Left colon (tissue), 2 donors: ENCODE results near the gene MSLN. TPM values are rescaled to one million over a fixed set of nuclear protein-coding genes. Genes with fewer than 3 reads are reported as not detected.
"Not testable (repeated sequence)": the region's sequence is repeated elsewhere in the genome, so short reads cannot be mapped to it uniquely, and the experiment has no call there.

Experiments used
- ATAC-seq: fragments of 200-7000 bp; cut with Tn5 transposase; one replicate; pipeline ENCODE4 v1.9.1; 2020; ENCODE audit warnings: mild to moderate bottlenecking, moderate library complexity
- DNase-seq, 2 donors: peaks; one replicate each; pipeline ENCODE4 v3.0.0-alpha.2; 2020
- intact Hi-C, 2 donors: fragments of 100-400 bp; cut with DNase I in 1 of 2; cut with micrococcal nuclease in 1 of 2; formaldehyde crosslinking; loops; one replicate each; pipeline versions ENCODE4 v1.11.2 to v1.14.0; 2022; cut with DNase I, micrococcal nuclease
- long read RNA-seq: library from polyadenylated mRNA; unstranded; transcript quantifications from one replicate; pipeline ENCODE4 v2.0.0, GENCODE V29; 2021
- total RNA-seq, 2 donors: library from RNA; stranded (reverse); fragmentation: NEBNext Ultra II Directional; extraction: Animal tissue kit (Norgen Biotek cat#: 25700); gene quantifications; one replicate each; pipeline ENCODE4 v1.2.1, GENCODE V29; 2021
- donor health status: DM: no; HTN: no; CAD: no.
- donor health status: DM: yes; HTN: yes; CAD: no.

MSLN gene
- total RNA-seq = 1 to 10 TPM; 6.4 to 7.0 TPM
- long read RNA-seq, partial matches to known transcripts = 8 of 23 reads
- long read RNA-seq, other reads (novel, unspliced or antisense) = 12 of 23 reads

DNA sequence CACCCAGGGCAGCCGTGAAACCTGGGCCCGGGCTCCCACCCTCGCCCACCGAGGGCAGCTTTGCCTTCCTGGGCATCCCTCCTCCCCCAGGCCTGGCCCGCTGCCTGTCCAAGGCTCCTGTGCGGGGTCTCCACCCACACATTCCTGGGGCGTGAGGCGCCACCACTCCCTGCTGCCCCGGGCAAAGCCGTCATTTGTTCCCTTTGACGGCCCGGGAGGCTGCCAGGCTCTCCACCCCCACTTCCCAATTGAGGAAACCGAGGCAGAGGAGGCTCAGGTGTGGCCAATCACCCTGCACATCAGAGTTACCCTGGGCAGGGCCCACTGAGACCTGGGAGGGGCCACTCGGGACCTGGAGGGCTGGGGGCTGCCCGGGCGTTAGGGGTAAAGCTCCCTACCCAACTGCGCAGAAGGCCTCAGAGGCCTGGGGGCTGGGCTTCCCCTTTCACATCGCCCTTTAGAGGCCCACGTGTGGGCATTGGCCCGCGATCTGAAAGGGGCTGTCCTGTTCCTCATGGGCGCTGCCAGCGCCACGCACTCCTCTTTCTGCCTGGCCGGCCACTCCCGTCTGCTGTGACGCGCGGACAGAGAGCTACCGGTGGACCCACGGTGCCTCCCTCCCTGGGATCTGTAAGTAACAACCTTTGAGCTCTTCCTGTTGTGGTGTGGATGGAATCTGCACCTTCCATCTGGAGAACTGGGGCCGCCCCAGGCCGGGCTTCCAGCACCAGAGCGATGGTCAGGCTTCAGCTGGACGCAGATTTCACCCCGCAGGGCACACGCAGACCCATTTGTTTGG, at the start of gene MSLN:
Gene MSLN, plus strand, starts transcription at position 190 of the 799 bp plus-strand sequence. CDS start 1,947 bp downstream, outside the sequence.
- peak in 1 of 2 donors; percentile 23 for DNase-seq
- intact Hi-C loops = no loop called here

DNA sequence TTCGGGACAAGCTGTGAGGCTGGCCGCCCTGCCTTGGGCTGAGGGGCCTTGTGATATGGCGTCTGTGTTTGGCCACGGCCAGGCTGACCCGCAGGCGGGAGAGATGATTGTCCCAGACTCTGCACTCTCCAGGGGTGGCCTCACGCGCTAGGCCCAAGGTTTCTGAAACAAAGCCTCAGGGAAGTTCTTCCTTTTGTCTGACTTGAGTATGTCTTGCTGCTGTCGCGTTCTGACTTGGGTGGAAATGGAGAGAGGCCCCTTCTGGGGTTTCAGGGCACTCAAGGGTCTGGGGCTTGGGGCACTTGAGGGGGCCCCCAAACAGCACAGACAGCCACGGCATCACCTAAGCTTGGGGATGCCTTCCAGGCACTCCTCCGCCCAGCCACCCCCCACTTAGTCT, 49.5 kb upstream of the MSLN start:
- no peak for ATAC-seq
- no peak for DNase-seq
- intact Hi-C loops = loop anchor here in 1 of 2 donors (2.0 kb wide), 1 partner anchor 74 kb away; no protein-coding TSS in a partner anchor

More for the DNA sequence above, at the start of gene MSLN:
- peak; percentile 59 for ATAC-seq

DNA sequence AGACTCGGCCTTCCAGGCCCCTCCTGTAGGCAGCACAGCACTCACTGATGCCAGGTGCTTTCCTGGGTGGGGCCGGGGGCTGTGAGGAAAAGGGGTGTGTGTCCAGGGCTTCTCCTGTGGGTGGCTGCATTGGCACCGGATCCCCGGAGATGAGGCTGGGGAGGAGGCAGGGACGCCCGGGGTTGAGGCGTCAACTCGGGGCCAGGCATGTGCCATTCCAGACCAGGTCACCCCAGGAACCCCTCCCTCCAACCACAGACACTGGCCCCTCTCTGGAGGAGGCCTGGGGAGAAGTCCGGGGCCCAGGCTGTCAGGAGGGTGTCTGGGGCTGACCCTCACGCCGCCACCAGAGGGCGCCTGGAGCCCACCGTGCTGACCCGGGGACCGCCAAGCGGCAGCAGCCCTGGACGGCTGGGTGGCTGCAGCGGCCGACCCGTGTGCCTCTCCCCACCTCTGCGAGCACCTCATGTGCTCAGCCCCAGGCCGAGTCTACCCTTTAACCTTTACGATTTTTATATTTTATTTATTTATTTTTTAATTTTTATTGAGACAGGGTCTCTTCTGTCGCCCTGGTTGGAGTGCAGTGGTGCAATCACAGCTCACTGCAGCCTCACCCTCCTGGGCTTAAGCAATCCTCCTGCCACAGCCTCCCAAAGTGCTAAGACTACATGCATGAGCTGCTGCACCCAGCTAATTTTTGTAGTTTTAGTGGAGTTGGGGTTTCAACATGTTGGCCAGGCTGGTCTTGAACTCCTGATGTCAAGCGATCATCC, 48.8 kb upstream of the MSLN start:
- DNase-seq (peak; percentile 61 to 82), ATAC-seq (peak; percentile 58)
- intact Hi-C loops = loop anchor here in 1 of 2 donors (2.0 kb wide), 1 partner anchor 73 kb away; no protein-coding TSS in a partner anchor

DNA sequence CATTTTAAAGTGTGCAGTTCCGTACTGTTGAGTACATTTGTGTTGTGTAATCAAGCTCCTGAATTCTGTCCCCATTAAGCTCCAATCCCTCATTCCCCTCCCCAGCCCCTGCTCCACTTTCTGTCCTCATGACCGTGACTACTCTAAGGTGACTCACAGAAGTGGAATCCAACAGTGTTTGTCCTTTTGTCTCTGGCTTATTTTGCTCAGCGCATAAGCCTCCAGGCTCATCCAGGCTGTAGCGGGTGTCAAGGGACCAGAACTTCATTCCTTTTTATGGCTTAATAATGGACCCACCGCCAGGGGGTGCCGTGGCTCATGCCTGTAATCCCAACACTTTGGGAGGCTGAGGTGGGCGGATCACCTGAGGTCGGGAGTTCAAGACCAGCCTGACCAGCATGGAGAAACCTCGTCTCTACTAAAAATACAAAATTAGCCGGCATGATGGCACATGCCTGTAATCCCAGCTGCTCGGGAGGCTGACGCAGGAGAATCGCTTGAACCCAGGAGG, 47.7 kb upstream of the MSLN start:
- intact Hi-C loops, ATAC-seq: not testable (repeated sequence)
- DNase-seq = peak in 1 of 2 donors; percentile 55

DNA sequence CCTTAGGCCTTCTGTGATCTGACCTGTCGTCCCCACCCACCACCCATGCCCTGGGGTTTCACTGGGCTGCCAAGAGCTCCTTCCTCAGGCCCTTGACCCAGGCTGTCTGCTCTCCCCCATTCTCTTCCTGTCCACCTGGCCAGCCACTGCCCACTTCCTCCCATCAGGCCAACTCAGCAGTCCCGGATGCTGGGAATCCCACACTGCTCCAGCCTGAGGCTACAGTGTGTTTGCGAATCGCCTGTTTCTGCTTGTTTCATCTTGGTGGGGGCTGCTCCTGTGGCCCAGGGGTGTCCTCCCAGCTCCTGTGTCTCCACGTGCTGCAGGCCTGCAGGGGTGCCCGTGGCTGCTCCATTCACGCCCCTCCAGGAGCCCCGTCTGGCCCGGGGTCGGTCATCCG, 46.5 kb upstream of the MSLN start:
- DNase-seq (no peak), ATAC-seq (no peak)
- intact Hi-C loops = no loop called here

DNA sequence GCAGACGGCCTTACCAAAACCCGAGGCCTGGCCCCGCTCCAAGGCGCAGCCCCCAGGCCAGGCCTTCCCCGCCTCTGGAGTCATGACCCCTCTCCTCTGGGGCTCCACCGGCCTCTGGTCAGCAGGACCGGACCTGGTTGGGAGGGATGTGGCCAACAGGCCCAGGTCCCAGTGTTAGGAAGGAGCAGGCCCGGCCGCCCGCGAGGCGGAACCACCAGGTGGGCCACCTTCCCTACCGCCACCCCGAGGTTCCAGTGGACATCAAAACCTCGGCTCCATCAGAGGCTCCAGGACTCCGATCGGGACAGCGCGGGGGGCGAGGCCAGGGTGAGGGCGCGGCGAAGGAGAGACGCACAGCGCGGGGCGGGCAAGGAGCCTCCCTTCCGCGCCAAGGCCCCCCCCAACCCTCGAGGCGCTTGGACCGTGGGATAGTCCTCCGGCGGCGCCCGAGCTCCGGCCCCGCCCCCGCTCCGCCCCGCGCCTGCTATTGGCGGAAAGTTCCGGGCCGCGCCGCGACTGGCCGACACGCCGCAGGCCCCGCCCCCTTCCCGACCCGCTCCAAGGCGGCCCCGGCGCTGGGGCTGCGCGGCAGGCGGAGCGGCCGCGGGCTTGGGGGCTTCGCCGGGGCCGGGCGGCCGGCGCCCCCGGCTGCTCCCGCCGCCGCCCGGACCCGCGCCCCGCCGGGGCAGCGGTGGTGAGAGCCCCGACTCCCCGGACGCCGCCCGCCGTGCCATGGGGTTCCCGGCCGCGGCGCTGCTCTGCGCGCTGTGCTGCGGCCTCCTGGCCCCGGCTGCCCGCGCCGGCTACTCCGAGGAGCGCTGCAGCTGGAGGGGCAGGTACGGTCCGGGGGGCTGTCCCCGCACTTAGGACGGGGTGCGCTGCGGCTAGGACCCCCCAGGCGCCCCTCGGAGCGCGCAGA, 45.7 kb upstream of the MSLN start, which contains the start of gene METRN:
Gene METRN, plus strand, starts transcription at position 561 of the 919 bp plus-strand sequence. Its CDS starts 172 bp downstream, at position 733.
- DNase-seq = peak; percentile 85 to 97
- intact Hi-C loops = no loop called here
- ATAC-seq = peak; percentile 70

DNA sequence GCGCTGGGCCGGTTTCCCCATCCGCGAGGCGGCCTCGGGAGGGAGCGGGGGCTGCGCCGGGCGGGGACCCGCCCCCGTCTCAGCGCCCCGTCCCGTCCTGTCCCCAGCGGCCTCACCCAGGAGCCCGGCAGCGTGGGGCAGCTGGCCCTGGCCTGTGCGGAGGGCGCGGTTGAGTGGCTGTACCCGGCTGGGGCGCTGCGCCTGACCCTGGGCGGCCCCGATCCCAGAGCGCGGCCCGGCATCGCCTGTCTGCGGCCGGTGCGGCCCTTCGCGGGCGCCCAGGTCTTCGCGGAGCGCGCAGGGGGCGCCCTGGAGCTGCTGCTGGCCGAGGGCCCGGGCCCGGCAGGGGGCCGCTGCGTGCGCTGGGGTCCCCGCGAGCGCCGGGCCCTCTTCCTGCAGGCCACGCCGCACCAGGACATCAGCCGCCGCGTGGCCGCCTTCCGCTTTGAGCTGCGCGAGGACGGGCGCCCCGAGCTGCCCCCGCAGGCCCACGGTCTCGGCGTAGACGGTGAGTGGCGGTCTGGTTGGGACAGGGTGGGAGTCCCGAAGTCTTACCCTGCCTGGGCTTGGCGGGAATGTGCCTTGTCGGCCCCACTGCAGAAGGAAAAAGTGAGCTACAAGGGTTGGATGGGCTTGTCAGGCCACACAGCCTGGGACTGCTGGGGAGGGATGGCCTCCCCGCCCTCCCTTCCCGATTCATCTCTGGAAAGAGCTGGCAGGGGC, 44.9 kb upstream of the MSLN start:
- DNase-seq (peak in 1 of 2 donors; percentile 46), ATAC-seq (peak; percentile 10)
- intact Hi-C loops = no loop called here

DNA sequence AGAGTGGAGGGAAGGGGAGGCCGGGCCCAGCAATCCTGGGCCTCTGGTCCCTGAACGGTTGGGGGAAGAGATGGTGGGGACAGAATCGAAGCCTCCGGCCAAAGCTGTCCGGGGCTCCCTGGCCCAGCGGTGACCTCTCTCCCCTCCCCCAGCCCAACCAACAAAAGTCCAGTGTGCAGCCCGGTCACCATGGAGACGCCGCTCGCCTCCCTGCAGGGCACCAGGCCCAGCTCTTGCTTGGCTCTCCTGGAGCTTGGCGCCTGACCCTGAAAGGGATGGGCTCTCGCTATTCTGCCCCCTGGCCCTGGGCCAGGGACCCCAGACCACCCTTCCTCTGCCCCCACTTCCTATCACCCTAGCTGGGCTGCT, 44.4 kb upstream of the MSLN start:
- no peak for ATAC-seq
- intact Hi-C loops = no loop called here
- DNase-seq = no peak

DNA sequence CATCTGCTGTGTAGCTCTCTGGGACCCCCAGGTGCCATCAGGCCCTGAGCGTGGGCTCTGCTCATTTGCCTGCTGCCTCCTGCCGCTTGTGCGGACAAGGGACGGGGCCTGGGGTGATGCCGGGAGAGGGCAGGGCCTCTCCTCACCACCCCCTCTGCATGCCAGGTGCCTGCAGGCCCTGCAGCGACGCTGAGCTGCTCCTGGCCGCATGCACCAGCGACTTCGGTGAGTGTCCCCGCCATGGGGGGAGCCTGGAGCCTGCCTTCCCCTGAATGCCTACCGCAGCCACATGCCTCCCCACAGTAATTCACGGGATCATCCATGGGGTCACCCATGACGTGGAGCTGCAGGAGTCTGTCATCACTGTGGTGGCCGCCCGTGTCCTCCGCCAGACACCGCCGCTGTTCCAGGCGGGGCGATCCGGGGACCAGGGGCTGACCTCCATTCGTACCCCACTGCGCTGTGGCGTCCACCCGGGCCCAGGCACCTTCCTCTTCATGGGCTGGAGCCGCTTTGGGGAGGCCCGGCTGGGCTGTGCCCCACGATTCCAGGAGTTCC, 43.7 kb upstream of the MSLN start:
- ATAC-seq (no peak), DNase-seq (no peak)
- intact Hi-C loops = no loop called here

DNA sequence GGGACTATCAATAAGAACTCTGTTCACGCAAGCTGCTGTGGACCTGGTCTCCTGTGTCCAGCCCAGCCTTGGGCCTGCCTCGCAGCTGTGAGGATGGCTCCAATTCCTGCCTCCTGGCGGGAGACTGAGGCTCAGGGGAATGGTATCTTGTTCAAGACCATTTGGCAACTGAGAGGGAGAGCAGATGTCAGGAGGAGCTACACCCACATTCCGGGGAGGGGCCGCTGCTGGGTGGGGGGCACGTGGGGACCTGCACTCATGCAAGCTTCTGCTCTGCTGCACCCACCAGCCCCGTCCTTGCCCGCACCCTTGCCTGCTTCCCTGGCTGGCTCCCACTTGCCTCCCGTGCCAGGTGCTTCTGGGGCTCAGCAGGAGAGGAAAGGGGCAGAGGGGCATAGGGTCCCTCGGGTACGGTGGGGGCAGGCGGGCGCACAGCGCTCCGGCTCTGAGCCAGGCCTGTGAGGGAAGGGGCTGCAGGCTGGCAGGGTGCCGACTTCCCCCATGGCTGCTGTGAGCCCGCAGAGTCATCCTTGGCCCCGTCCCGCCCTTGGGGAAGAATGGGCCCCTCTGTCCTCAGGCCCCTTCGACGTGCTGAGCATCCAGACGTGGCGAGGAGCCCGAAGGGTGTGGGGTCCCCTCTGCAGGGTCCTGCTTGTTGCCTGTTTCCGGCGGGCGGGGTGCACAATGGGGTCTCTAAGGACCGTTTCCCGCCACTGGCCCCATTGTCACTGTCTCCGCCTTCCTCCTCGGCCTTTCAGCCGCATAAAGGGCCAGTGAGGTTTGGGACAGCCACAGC, 42.9 kb upstream of the MSLN start:
- intact Hi-C loops = no loop called here
- DNase-seq (no peak), ATAC-seq (no peak)

DNA sequence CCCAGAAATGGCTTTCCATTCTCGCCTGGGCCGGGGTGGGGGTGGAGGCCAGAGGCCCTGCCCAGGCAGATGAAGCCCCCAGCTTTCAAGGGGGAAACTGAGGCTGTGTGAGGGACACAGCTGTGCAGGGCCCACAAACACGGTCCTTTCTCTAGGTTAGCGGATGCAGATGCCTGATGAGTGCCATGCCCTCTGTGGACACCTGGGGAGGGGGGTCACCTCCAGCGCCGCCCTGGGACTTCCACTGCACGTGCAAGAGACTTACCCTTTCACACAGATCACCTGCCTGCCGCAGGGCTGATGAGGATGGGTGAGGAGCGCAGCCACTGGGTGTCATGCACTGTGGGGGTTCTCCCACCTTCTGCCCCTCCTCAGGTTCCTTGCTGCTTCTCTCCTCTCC, 42.1 kb upstream of the MSLN start:
- DNase-seq (no peak), ATAC-seq (no peak)
- intact Hi-C loops = no loop called here

DNA sequence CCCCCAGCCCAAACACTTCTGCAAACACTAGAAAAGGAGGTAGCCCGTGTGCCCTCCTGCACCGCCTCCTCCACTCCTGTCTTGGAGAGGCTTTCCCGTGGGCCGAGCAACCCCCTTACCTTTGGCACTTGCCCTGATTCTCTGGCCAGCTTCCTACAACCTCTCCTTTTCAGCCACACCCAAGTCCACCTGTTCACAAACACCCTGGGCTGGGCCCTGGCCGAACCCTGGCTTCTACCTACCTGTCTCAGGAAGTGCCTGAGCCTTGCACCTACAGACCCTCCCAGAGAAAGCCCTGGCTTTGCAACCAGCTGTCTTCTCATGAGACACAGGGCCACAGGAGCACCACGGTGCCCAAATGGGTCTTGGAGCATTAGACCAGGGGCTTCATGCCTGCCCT, 41.6 kb upstream of the MSLN start:
- intact Hi-C loops = no loop called here
- DNase-seq (peak; percentile 74 to 80), ATAC-seq (peak; percentile 52)

DNA sequence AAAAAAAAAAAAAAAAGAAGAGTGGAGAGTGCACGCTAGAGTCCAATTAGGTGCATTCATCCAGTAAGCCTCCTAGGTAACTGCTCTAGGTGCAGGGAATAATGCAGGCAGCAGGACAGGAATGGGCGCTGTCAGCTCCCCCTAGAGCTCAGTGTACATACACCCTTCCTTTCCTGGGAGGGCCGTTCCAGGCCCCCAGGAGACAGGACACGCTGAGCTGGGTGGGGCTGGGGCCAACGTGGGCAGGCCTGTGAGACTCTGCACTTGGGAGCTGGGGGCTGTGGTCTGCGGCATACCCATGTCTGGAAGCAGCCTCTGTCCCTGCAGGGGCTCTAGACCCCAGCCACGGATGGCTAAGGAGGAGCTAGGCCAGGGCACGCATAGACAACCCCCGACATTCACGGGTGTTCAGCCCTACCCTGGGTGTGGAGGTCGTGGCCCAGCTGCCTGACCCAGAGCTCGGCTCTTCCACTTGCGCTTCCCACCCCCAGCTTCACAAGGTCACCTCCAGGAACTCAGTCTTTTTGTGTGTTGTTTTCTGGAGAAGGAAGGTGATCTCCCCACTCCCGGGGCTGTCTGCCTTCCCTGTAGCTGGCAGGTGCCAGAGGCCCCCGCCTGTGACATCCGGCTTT, 40.6 kb upstream of the MSLN start:
- ATAC-seq = peak; percentile 30
- peak in 1 of 2 donors; percentile 46 for DNase-seq
- intact Hi-C loops = no loop called here

DNA sequence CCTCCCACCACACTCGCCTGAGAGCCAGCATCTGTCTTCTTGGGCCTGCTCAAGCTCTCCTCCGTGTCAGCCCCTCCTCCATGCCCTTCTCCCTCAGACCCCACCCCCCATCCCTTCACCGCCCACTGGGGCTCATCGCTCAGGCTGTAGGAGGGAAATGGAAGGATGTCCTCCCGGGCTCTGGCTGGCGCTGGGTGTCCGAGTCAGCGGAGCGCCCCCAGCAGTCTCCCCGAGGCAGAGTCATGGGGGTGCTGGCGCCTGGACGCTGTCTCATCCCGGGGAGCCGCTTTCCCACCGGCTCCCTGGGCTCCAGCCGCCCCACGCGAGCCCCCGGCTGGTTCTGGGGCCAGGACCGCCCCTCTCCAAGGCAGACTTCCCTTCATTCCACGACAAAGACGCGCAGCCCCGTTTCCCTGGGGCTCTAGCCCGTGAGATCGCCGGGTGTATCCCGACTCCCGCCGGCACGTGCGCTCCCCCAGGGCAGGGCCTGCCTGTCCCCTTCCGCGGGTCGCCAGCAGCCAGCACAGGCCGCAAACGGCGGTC, 40.0 kb upstream of the MSLN start:
- ATAC-seq (peak; percentile 30), DNase-seq (peak; percentile 56 to 63)
- intact Hi-C loops = no loop called here

DNA sequence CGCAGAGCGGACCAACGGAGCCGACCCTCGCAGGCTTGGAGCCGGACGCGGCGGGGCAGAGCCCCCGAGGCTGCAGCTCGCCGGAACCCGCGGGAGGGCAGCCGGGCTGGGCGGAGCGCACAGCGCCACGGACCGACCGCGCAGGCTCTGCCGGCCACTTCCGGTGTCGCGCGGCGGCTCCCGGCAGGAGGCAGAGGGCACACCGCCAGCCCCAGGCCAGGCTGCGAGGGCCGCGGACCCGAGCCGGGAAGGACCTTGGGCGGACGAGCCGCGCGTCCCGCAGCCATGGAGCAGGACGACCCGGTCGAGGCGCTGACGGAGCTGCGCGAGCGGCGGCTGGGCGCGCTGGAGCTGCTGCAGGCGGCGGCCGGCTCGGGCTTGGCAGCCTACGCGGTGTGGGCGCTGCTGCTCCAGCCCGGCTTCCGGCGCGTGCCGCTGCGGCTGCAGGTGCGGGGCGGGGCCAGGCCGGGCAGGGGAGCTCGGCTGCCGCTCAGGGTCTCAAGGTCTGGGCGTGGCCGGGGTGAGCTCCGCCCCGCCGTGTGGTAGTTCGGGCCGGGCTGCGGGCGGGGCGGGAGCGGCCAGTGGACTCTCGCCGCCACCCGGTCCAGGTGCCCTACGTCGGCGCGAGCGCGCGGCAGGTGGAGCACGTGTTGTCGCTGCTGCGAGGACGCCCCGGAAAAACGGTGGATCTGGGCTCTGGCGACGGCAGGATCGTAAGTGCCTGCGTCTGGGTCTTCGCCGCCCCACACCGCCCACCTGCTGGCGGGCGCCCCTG, 39.4 kb upstream of the MSLN start, which contains the start of gene ANTKMT:
Gene ANTKMT, plus strand, starts transcription at position 157 of the 775 bp plus-strand sequence. Its CDS starts 129 bp downstream, at position 286.
- peak; percentile 71 for ATAC-seq
- intact Hi-C loops = no loop called here

More for the DNA sequence above, 39.4 kb upstream of the MSLN start, which contains the start of gene ANTKMT:
- DNase-seq = peak; percentile 87 to 90
